AG08396 (cell line): ENCODE results near the gene KIAA1671.

Experiments
- DNase-seq: peaks from one replicate; pipeline ENCODE4 v3.0.0; 2012; ENCODE audit warnings: low spot score, mixed read lengths

KIAA1671 gene

DNA sequence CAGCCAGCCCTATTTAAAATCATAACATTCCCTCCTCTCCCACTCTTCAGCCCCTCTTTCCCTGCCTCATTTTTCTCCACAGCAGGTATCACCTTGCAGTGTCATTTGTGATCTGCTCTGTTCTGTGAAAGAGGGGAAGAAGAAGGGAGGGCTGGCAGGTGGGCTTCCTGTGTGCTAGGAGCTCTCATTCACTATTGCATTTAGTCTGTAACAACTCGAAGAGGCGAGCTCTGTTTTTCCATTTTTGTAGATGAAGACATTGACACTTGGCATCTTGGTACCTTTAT lies 195.1 kb downstream of the KIAA1671 start:
- DNase-seq, result no peak

DNA sequence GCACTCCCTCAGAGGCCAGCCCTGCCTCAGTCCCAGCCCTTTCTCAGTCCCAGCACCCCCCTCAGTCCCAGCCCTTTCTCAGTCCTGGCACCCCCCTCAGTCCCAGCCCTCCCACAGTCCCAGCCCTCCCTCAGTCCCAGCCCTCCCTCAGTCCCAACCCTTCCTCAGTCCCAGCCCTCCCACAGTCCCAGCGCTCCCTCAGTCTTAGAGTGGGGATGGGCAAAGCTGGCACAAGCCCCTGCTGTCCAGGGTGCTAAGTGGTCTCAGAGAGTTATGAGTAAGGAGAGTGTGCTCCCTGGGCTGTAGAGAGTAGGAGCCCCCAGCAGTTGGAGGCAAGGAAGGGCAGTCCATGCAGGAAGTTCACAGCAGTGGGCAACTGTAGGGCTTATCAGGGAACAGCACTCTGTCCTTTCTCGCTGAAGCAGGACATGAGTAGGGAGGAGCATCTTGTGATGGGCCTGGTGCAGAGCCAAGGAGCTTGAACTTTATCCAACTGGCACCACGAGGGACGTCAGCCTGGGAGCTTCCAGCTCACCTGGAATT lies 195.7 kb downstream of the KIAA1671 start:
- DNase-seq, result no peak

DNA sequence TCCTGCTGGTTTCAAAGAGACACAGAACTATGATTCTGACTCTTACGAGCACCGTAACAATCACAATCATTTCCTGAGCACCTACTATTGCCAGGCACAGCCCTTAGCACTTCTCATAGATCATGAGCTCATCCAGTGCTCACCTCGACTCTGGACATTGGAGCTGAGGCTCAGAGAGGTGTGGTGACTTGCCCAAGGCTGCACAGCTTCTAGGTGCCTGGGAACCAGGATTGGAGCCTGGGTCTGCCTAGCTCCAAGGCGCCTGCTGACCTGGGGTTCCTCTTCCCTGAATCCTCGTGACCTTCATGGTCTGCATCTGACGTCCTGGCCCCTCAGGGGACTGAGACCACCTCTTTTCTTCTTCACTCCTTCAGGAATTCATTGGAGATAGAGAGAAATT lies 196.5 kb downstream of the KIAA1671 start:
- no peak for DNase-seq

DNA sequence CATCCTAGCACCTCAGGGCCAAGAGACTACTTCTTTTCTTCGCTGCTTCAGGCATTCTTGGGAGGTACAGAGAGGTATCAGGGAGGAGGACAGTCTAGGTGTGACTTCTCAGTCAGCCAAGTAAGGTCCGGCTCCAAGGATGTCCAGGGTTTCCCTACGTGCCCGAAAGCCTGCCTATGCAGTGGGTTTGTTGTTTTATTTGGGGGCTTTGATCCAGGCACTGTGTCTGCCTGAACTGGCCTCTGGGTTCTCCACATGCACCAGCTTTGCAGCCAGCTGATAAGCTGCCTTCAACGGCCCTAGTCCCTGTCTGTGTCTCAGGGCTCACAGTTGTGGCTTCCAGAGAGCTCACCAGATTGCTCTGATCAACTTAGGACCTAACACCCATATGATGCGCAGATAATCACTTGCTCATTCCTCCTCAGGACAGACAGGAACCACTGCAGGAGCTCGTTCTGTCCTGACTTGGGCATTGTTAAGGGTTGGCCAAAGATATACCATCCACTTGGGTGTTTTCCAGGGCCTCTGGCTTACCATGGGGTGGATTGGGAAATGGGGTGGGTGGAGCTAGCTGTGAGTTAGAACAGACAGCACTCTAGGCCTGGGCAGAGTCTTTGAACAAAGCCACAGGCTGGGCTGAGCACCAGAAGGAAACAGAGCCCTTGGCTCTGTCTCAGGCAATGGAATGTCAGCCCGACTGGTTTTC lies 201.6 kb downstream of the KIAA1671 start:
- peak; percentile 46 for DNase-seq

DNA sequence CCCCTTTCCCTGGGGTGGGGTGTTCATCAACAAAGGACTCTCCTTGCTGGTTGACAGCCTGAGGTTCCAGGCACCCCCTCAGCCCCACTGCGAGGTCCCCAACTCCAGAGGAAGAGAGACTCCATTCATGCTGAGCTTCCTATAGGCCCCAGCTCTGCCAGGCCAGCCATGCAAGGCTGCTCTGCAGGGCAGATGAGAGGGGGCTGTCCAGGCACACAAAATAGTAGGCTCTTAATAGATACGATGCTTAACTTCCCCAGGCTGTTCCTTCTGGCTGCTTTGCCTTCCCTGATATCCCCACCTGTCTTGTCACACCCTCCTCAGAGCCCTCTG lies 202.1 kb downstream of the KIAA1671 start:
- no peak for DNase-seq

DNA sequence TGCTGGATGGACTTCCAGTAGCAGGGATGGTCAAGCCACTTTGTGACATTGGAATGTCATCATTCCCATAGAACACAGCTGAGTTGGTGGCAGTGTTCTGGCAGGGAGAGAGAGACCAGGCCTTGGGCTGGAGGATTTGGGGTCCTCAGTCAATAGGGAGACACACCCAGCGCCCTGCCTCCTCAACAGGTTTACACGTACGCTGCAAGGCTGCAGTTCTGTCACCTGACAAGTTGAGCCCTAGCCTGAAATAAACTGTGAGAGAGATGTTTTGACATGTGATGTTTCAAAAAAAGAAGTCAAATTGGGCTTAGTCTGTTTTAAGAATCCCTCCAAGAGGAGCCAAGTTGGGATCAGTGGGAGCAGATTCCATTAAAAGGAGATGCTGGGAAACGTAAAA lies 204.2 kb downstream of the KIAA1671 start:
- no peak for DNase-seq

DNA sequence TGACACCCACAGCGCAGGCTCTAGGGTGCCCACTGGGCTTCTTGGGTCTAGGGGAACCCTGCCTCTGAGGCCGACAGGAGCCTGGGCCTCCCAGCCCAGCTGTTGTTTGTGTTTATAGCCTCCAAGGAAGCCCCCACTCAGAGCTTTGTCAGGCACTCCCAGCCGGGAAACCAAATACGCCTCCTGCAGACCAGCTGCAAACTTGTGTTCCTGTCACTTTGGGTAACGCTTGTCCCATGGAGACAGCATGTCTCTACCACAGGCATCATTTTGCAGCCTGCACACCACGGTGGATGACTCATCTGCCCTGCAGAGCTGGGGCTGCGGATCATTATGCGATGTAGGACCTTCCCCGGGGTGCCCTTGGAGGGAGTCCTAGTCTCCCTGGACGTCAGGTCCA lies 206.5 kb downstream of the KIAA1671 start:
- DNase-seq, result no peak

DNA sequence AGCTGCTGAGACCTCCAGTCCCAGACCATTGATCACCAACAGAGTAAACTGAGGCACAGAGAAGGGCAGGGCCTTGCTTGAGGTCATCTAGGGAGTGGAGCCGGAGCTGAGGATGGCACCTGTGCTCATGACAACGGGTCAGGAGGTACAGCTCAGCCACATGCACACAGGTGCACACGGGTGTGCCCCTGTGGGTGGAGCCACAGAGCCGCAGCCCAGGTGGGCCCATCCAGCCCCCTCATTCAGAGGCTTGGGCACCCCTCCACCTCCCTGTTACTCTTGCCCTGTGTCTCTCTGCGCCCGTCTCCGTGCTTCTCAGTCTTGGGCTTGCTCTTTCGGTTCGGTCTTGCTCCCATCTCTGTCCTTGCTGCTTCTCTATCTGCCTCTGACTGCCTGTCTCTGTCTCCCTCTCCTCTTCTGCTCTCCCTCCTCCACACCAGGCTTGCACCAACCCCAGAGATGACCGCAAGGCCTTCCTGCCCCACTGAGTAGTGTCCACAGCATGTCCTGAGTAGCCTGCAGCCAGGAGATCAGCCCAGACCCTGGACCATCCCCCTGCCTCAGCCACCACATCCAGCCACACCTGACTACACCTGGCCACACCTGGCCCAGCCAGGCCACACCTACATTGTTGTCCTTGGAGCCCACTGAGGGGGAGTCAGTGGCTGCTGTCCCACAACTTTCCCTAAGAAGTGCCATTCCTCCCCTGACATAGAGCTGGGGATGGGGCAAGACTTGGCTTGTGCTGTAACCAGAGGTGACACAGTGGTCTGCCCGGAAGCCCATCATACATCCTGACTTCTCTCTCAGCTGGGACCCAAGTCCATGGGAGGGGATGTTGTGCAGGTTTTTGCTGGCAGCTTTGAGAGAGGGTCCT lies 207.8 kb downstream of the KIAA1671 start:
- no peak for DNase-seq

DNA sequence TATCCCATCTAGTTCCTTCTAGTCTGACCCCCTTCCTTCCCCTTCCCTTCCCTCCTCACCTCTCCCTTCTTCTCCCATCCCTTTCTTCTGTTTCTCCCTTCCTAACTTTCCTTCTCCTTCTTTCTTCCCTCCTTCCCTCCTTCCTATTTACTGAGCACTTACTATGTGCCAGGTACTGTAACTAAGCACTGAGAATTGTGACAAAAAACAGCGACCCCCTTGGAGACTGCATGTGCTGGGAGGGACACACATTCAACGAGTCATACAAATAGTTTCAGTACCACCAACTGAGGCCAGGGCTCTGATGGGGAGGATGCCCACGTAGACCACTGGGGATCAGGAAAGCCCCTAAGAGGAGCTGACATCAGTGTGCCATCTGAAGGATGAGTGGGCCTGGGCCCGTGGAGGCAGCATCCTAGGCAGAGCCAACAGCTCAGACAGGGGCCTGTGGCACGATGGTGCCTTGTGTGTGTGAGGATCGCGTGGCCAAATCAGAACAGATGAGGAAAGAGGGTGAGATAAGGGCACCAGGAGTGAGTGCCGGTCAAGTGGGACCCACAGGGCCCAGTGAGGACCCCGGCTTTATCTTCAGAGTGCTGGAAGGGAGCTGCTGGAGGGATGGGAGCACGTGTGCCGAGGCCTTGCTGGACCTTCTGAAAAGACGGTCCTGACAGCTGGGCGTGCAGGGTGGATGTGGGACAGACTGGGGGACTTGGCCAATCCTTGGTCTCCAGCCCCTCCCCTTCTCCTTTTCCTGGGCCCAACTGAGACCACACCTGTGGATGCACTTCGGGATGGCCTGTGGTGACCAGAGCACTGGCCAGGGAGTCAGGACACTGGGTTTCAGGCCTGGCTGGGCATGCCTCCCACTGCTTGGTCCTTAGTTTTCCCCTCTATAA lies 208.8 kb downstream of the KIAA1671 start:
- DNase-seq, result no peak

DNA sequence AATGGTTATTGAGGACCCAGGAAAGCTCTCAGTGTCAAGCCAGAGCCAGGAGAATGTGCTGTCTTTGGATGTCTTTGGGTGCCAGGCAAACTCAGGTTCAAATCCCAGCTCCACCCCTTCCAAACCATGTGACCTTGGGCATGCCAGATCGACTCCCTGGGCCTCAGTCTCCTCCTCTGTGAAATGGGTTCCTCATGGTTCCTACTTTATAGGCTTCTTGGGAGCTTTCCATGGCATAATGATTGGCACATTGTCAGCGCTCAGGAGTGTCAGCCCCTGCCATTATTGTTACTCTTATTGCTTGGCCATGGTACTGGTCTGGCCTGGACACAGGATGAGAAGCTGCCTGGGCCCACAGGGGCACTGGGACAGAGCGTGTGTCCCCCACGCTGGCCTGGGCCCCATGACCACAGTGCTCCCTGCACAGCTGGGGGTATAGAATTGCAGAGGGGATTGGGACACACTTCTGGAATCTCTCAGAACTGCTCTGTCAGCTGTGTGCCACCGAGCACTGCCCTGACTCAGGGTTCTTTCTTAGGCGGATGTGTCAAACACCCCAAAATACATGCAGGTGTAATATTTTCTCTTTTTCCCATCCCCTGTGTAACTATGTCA lies 209.5 kb downstream of the KIAA1671 start:
- no peak for DNase-seq

DNA sequence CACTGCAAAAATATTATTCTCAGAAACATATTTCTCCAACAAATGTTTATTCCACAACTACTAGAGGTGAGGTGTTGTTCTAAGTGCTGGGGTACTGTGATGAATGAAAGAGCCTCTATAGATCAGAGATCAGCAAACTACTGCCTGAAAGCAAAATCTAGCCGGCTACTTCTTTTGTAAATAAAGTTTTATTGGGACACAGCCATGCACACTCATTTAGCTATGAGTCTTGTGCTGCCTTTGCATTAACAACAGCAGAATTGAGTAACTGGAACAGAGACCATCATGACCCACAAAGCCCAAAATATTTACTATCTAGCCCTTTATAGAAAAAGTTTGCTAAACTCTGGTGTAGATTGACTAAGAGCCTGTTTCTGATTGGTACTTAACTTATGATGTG lies 210.0 kb downstream of the KIAA1671 start:
- no peak for DNase-seq

DNA sequence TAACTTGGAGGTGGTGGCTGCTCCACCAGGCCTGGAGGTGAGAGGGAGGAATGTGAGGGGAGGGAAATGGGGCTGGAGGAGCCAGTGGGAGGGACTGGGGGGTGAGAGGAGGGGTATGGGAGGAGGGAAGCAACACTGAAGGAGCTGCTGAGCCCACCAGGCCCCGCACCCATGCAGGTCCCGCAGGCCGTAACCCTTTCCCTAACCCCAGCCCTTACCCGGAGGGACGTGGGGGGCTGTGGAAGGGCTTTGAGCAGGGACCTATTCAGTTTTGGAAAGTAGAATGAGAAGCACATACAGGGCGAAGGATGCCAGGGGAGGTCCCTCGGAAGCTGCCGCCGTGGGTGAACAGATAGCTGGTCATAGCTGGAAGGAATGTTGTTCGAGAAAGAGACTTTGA lies 213.3 kb downstream of the KIAA1671 start:
- no peak for DNase-seq

DNA sequence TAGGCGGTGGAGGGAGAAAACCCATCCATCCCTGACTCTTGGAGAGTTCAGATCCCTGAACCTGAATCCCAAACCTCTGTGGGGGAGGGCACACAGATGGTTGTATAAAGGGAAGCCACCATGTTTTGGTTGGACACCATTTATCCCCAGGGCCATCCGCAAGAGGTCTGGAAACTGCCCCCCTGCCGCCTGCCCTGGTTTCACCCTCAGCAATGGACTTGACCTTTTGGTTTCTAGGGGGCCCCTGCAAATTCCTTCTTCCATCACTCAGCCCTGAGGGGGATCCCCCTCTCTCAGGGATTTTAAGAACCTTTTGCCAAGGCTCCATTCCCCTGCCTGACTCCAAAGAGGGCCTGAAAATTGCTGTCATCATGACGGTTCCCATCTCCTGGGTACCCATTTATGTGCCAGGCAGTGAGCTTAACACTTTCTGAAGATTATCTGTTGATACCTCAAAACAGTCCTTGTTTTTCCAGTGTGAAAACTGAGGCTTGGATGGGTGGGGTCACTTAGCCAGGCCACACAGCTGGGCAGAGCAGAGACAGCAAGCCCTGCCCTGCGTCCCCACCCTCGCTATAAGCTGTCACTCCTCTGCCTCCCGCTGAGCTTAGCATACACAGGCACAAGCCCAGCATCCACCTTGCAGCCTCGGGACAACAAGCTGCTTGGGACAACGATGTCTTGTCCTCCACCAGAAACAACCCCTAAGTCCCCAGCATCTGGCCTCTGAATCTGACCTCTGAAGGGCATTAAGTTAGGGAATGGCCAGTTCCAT lies 213.9 kb downstream of the KIAA1671 start:
- DNase-seq, result no peak

DNA sequence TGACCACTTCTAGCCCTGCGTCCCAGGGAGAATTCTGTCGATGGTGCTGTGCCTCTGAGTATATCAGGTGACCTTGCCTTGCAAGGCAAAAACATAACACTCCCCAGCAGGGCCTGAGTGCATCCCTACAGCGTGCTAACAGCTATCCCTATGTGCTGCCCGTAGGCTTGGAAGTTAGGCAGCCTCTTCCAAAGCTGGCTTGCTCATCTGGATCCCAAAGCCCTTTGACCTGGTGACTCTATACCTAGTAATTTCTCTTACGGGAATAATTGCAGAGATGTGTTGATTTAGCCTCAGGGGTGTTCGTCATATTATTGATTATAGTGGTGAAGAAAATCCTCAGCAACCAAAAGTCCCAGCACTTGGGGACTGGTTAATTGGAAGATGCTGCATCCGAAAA lies 214.6 kb downstream of the KIAA1671 start:
- DNase-seq, result no peak

DNA sequence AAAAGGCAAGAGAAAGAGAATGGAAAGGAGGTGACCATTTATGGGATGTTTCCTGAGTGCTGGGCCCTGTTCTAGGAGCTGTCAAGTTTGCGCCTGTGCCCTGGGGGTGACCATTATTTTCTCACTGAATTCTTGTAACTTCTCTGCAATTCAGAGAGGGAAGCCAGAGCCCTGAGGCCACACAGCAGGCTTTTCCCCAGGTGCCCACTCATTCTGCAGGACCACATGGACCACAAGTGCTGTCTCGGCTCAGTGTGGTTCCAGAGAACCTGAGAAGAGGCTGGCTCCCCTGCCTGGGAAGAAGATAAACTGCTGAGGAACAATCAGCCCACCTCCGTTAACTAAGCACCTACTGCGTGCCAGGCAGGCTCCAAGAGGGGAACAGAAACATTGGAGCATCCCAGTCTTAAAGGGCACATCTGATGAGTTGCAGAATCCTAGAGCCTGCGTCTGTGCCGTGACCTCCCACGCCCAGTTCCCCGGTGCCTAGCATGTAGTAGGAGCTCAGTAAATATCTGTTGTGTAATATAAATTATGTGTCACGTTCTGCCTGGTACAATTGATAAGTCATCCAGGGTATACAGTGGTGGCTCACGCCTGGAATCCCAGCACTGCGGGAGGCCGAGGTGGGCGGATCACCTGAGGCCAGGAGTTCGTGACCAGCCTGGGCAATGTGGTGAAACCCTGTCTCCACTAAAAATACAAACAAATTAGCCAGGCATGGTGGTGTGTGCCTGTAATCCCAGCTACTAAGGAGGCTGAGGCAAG lies 215.5 kb downstream of the KIAA1671 start:
- no peak for DNase-seq

DNA sequence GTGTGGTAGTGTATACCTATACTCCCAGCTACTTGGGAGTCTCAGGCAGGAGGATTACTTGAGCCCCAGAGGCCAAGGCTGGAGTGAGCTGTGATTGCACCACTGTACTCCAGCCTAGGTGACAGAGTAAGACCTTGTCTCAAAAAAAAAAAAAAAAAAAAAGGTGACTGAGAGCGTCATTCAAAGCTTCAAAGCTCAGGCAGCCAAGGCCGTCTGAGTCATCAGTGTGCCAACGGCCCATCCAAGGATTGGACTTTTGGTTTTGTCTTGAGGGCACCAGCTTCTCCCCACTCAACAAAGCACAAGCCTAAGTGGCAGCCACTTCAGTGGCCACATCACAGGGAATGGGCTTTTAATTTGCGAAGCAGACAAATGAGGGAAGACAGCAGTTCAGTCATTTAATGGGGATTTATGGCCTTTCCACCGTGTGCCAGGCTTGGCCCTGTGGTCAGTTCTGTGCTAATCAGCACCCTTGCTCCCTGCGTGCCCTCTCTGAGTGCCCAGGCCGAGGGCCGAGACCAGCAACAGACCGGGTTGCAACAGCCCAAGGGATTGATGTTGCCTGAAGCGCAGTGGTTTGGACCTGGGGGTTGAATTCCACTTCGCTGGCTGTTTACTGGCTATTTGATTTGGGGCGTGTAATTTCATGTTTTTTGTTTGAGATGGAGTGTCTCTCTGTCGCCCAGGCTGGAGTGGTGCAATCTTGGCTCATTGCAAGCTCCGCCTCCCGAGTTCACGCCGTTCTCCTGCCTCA lies 216.9 kb downstream of the KIAA1671 start:
- no peak for DNase-seq

DNA sequence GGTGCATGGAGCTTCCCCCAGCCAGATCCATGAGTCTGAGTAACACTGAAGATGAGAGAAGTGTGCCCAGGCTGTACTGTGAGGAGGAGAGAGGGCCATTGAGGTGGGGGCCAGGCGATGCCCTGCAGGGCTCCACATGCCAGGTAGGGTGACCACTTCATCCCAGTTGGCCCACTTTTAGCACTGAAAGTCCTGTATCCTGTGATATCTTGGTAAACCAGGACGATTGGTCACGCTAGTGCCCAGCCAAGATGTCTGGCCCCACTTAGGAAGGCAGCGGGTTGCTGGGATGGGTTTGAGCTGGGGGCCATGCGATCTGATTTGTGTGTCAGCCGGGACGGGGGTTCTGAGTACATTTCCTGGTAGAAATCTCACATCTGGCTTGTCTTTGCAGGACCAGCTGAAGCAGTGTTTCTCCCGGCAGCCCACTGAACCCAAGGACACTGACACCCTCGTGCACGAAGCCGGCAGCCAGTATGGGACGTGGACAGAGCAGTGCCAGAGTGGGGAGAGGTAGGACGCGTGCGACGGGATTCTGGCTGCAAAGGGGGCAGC lies 218.0 kb downstream of the KIAA1671 start:
- DNase-seq, result no peak

DNA sequence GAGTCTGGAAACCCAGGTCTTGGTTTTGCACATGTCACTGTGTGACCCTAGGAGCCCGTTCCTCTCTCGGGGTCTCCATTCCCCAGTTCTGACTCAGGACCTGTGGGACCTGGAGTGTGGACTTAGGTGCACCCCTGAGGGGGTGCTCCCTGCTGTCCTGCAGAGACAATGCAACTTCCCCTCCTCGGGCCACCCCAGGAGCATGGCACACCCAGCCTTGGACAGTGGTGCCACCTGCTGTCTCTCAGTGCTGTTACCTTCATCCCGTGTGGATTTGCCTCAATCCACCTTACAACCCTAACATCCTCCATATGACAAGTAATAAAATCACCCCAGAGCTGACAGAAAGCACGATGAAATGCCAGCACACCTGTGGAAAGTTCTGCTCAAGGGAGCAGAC lies 219.6 kb downstream of the KIAA1671 start:
- DNase-seq, result no peak

DNA sequence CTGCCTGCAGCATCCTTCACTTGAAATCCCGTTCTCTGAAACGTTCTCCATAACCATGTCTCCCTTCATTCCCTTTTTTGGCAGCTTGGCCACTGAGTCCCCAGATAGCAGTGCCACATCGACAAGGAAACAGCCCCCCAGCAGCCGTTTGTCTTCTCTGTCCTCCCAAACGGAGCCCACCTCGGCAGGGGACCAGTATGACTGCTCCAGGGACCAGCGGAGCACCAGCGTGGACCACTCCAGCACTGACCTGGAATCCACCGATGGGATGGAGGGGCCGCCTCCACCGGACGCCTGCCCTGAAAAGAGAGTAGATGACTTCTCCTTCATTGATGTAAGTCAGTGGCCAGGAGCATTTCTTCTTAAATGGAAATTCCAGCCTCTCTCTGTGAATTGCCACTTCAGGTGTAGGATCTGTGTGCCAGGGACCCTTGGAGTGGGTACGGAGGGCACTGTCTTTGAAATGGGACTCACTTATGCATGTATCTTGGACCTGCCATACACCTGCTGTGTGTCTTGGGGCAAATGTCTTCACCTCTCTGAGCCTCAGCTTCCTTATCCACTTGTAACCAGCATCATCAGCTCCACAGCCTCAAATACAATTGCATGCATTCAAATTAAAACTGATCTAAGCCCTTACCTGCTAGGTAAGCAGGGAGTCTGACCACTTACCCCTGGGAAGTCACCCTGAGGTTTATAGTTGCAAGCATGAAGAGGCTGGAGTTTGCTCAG lies 221.8 kb downstream of the KIAA1671 start:
- no peak for DNase-seq
